ENCODE measurements around the gene STAB1. TPM values are rescaled to one million over a fixed set of nuclear protein-coding genes. Genes with fewer than 3 reads are reported as not detected.

Gene STAB1
- total and polyA plus RNA-seq, 2 of the 8 experiments (the other 6 are each of a cell fraction or from before 2014, with no cell fraction given): 1.0 to 1.9 TPM

GRCh38 chr3:52539010-52539653 is 44.0 kb downstream of the STAB1 start (continued):
- TF ChIP-seq, protein P1, sequence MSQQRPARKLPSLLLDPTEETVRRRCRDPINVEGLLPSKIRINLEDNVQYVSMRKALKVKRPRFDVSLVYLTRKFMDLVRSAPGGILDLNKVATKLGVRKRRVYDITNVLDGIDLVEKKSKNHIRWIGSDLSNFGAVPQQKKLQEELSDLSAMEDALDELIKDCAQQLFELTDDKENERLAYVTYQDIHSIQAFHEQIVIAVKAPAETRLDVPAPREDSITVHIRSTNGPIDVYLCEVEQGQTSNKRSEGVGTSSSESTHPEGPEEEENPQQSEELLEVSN (IDR thresholded peaks at IDR 0.05): no peak
- TF ChIP-seq EZH2 (IDR thresholded peaks at IDR 0.05; ENCODE audit: low read depth, low read length, severe bottlenecking): no peak
- no peak for TF ChIP-seq EP300 (IDR thresholded peaks at IDR 0.05; ENCODE audit: borderline replicate concordance in 1 of 2, low read depth in 2 of 2, low read length in 2 of 2)
- TF ChIP-seq MAFK (IDR thresholded peaks at IDR 0.05; ENCODE audit: low read depth, low read length): no peak
- TF ChIP-seq SIRT6 (IDR thresholded peaks at IDR 0.05; ENCODE audit: low read length): no peak
